ENCODE measurements around the gene MOV10L1.

The MOV10L1 gene

GRCh38 chr22:50046019-50046415 is 43.8 kb upstream of the MOV10L1 start:
- H3K9ac ChIP-seq (ENCODE audit: low read length) = no peak overlapping the region
- H3K4ac ChIP-seq (ENCODE audit: low read depth, low read length) = no peak overlapping the region
- no peak overlapping the region for H2BK5ac ChIP-seq (ENCODE audit: low read length)
- H3K56ac ChIP-seq (ENCODE audit: low read length) = no peak overlapping the region
- no peaks in the 10 kb centered on the region for H3K27me3 ChIP-seq (ENCODE audit: insufficient read depth, low read length, poor library complexity)
- H3K36me3 ChIP-seq (ENCODE audit: control insufficient read depth, insufficient read depth, low read length) = no peaks in the 10 kb centered on the region
- no peak overlapping the region for H4K8ac ChIP-seq (ENCODE audit: low read depth, low read length)
- no peak overlapping the region for H3K4me2 ChIP-seq (ENCODE audit: low read length)
- no peak overlapping the region for H4K5ac ChIP-seq (ENCODE audit: low read length)
- H2AK5ac ChIP-seq (ENCODE audit: low read length) = no peak overlapping the region
- H3K4me3 ChIP-seq (ENCODE audit: low read length) = no peak overlapping the region
- no peaks in the 10 kb centered on the region for H3K79me2 ChIP-seq (ENCODE audit: control insufficient read depth, insufficient read depth, low read length)
- no peak overlapping the region for H3K27ac ChIP-seq (ENCODE audit: low read depth, low read length)
- H3K18ac ChIP-seq (ENCODE audit: low read length) = no peak overlapping the region
- no peak overlapping the region for H3K23ac ChIP-seq (ENCODE audit: low read length)
- DNase-seq = no peak
- no peaks in the 10 kb centered on the region for H3K4me1 ChIP-seq (ENCODE audit: control insufficient read depth, low read depth, low read length)
- no CpG with 5 or more reads among the region's 19 CpGs for WGBS (ENCODE audit: extremely low coverage, insufficient coverage, low lambda C conversion rate)
- no peaks in the 10 kb centered on the region for H3K79me1 ChIP-seq (ENCODE audit: low read length)
- no peak overlapping the region for H2BK15ac ChIP-seq (replicated peaks; ENCODE audit: low read depth)
- H2BK120ac ChIP-seq (ENCODE audit: low read depth, low read length) = no peak overlapping the region

GRCh38 chr22:50046481-50047245 is 43.1 kb upstream of the MOV10L1 start:
- Histone ChIP-seq H2AK5ac (ENCODE audit: low read length) (no peak overlapping the region), H3K27me3 (ENCODE audit: insufficient read depth, low read length, poor library complexity) (no peaks in the 10 kb centered on the region), H3K79me1 (ENCODE audit: low read length) (no peaks in the 10 kb centered on the region), H3K18ac (ENCODE audit: low read length) (no peak overlapping the region), H2BK5ac (ENCODE audit: low read length) (no peak overlapping the region), H3K4me3 (ENCODE audit: low read length) (no peak overlapping the region), H3K4me1 (ENCODE audit: control insufficient read depth, low read depth, low read length) (no peaks in the 10 kb centered on the region), H2BK120ac (ENCODE audit: low read depth, low read length) (no peak overlapping the region), H4K8ac (ENCODE audit: low read depth, low read length) (no peak overlapping the region), H3K23ac (ENCODE audit: low read length) (no peak overlapping the region), H3K56ac (ENCODE audit: low read length) (no peak overlapping the region), H3K4ac (ENCODE audit: low read depth, low read length) (no peak overlapping the region), H4K5ac (ENCODE audit: low read length) (no peak overlapping the region), H3K27ac (ENCODE audit: low read depth, low read length) (no peak overlapping the region), H3K9ac (ENCODE audit: low read length) (no peak overlapping the region), H3K36me3 (ENCODE audit: control insufficient read depth, insufficient read depth, low read length) (no peaks in the 10 kb centered on the region), H2BK15ac (replicated peaks; ENCODE audit: low read depth) (no peak overlapping the region), H3K79me2 (ENCODE audit: control insufficient read depth, insufficient read depth, low read length) (no peaks in the 10 kb centered on the region), H3K4me2 (ENCODE audit: low read length) (no peak overlapping the region)
- WGBS (ENCODE audit: extremely low coverage, insufficient coverage, low lambda C conversion rate) = no CpG with 5 or more reads among the region's 27 CpGs
- no peak for DNase-seq

GRCh38 chr22:50047346-50047745 is 42.5 kb upstream of the MOV10L1 start:
- no peak overlapping the region for H3K9ac ChIP-seq (ENCODE audit: low read length)
- no peak overlapping the region for H2BK5ac ChIP-seq (ENCODE audit: low read length)
- DNase-seq = no peak
- H3K56ac ChIP-seq (ENCODE audit: low read length) = no peak overlapping the region
- H2BK120ac ChIP-seq (ENCODE audit: low read depth, low read length) = no peak overlapping the region
- H3K27ac ChIP-seq (ENCODE audit: low read depth, low read length) = no peak overlapping the region
- no peak overlapping the region for H2BK15ac ChIP-seq (replicated peaks; ENCODE audit: low read depth)
- no peaks in the 10 kb centered on the region for H3K79me1 ChIP-seq (ENCODE audit: low read length)
- H3K18ac ChIP-seq (ENCODE audit: low read length) = no peak overlapping the region
- no peak overlapping the region for H2AK5ac ChIP-seq (ENCODE audit: low read length)
- no peak overlapping the region for H3K4ac ChIP-seq (ENCODE audit: low read depth, low read length)
- no peak overlapping the region for H4K8ac ChIP-seq (ENCODE audit: low read depth, low read length)
- no peak overlapping the region for H4K5ac ChIP-seq (ENCODE audit: low read length)
- H3K79me2 ChIP-seq (ENCODE audit: control insufficient read depth, insufficient read depth, low read length) = no peaks in the 10 kb centered on the region
- H3K27me3 ChIP-seq (ENCODE audit: insufficient read depth, low read length, poor library complexity) = no peaks in the 10 kb centered on the region
- H3K4me1 ChIP-seq (ENCODE audit: control insufficient read depth, low read depth, low read length) = no peaks in the 10 kb centered on the region
- no peak overlapping the region for H3K23ac ChIP-seq (ENCODE audit: low read length)
- H3K36me3 ChIP-seq (ENCODE audit: control insufficient read depth, insufficient read depth, low read length) = no peaks in the 10 kb centered on the region
- H3K4me2 ChIP-seq (ENCODE audit: low read length) = no peak overlapping the region
- WGBS (ENCODE audit: extremely low coverage, insufficient coverage, low lambda C conversion rate) = no CpG with 5 or more reads among the region's 16 CpGs
- H3K4me3 ChIP-seq (ENCODE audit: low read length) = no peak overlapping the region

GRCh38 chr22:50048061-50048765 is 41.6 kb upstream of the MOV10L1 start:
- Histone ChIP-seq H3K9ac (ENCODE audit: low read length) (no peak overlapping the region), H3K23ac (ENCODE audit: low read length) (no peak overlapping the region), H2BK120ac (ENCODE audit: low read depth, low read length) (no peak overlapping the region), H3K4me2 (ENCODE audit: low read length) (no peak overlapping the region), H3K4ac (ENCODE audit: low read depth, low read length) (no peak overlapping the region), H2AK5ac (ENCODE audit: low read length) (no peak overlapping the region), H3K36me3 (ENCODE audit: control insufficient read depth, insufficient read depth, low read length) (no peaks in the 10 kb centered on the region), H4K5ac (ENCODE audit: low read length) (no peak overlapping the region), H3K79me2 (ENCODE audit: control insufficient read depth, insufficient read depth, low read length) (no peaks in the 10 kb centered on the region), H4K8ac (ENCODE audit: low read depth, low read length) (no peak overlapping the region), H2BK5ac (ENCODE audit: low read length) (no peak overlapping the region), H3K79me1 (ENCODE audit: low read length) (no peaks in the 10 kb centered on the region), H3K4me1 (ENCODE audit: control insufficient read depth, low read depth, low read length) (no peaks in the 10 kb centered on the region), H3K27me3 (ENCODE audit: insufficient read depth, low read length, poor library complexity) (no peaks in the 10 kb centered on the region), H3K18ac (ENCODE audit: low read length) (no peak overlapping the region), H3K4me3 (ENCODE audit: low read length) (no peak overlapping the region), H3K27ac (ENCODE audit: low read depth, low read length) (no peak overlapping the region), H2BK15ac (replicated peaks; ENCODE audit: low read depth) (no peak overlapping the region), H3K56ac (ENCODE audit: low read length) (no peak overlapping the region)
- WGBS (ENCODE audit: extremely low coverage, insufficient coverage, low lambda C conversion rate) = no CpG with 5 or more reads among the region's 12 CpGs
- DNase-seq = no peak

DNA sequence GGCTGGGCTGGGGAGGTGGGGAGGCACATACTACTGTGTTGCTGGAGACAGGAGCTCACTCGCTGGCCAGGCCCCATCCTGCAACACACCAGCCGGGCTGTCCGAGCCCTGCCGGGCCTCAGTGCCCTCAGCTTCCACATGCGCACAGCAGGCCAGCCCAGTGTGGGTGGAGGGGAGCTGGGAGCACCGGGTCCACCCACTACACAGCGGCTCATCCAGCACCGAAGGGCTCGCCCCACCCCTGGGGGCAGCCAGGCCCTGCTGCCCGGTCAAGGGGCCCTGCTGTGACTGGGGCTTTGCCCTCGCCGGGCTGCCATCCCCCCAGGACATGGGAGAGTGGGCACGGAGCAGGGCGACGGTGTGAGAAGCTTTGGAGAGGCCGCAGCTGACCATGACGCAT is 41.0 kb upstream of the MOV10L1 start:
- Histone ChIP-seq H3K56ac (ENCODE audit: low read length) (no peak overlapping the region), H3K36me3 (ENCODE audit: control insufficient read depth, insufficient read depth, low read length) (no peaks in the 10 kb centered on the region), H3K79me1 (ENCODE audit: low read length) (no peaks in the 10 kb centered on the region), H3K27ac (ENCODE audit: low read depth, low read length) (no peak overlapping the region), H3K4me2 (ENCODE audit: low read length) (no peak overlapping the region), H2BK5ac (ENCODE audit: low read length) (no peak overlapping the region), H4K8ac (ENCODE audit: low read depth, low read length) (no peak overlapping the region), H3K23ac (ENCODE audit: low read length) (no peak overlapping the region), H3K79me2 (ENCODE audit: control insufficient read depth, insufficient read depth, low read length) (no peaks in the 10 kb centered on the region), H3K4ac (ENCODE audit: low read depth, low read length) (no peak overlapping the region), H2BK15ac (replicated peaks; ENCODE audit: low read depth) (no peak overlapping the region), H3K27me3 (ENCODE audit: insufficient read depth, low read length, poor library complexity) (no peaks in the 10 kb centered on the region), H4K5ac (ENCODE audit: low read length) (no peak overlapping the region), H3K18ac (ENCODE audit: low read length) (no peak overlapping the region), H3K4me3 (ENCODE audit: low read length) (no peak overlapping the region), H2BK120ac (ENCODE audit: low read depth, low read length) (no peak overlapping the region), H2AK5ac (ENCODE audit: low read length) (no peak overlapping the region), H3K9ac (ENCODE audit: low read length) (no peak overlapping the region), H3K4me1 (ENCODE audit: control insufficient read depth, low read depth, low read length) (no peaks in the 10 kb centered on the region)
- DNase-seq = no peak
- no CpG with 5 or more reads among the region's 17 CpGs for WGBS (ENCODE audit: extremely low coverage, insufficient coverage, low lambda C conversion rate)

All from mesendoderm (in vitro differentiated cells).